ENCODE data around the gene RNF41.

Gene RNF41

DNA sequence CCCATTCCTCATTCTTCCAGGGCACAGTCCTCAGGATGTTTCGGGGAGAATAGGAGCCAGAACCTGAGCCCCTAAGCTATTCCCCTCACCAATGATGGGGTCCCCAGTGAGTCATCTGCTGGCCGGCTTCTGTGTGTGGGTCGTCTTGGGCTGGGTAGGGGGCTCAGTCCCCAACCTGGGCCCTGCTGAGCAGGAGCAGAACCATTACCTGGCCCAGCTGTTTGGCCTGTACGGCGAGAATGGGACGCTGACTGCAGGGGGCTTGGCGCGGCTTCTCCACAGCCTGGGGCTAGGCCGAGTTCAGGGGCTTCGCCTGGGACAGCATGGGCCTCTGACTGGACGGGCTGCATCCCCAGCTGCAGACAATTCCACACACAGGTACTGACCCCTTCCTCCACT, 9.5 kb upstream of the RNF41 start:
- Histone ChIP-seq H2BK120ac (ENCODE audit: low read depth, low read length) (no peak overlapping the region), H4K8ac (ENCODE audit: low read depth, low read length) (no peak overlapping the region), H3K27ac (replicated peaks; ENCODE audit: low read length) (no peak overlapping the region), H3K14ac (ENCODE audit: low read length) (no peak overlapping the region), H3K79me1 (ENCODE audit: low read depth, low read length) (no peaks in the 10 kb centered on the region), H3K9ac (ENCODE audit: low read depth, low read length, poor library complexity) (no peak overlapping the region), H3K18ac (ENCODE audit: low read length) (no peak overlapping the region), H2BK15ac (ENCODE audit: low read length) (peak overlapping the region; percentile 26), H3K4me2 (ENCODE audit: insufficient read depth, low read length, poor library complexity, severe bottlenecking) (no peak overlapping the region), H2BK5ac (ENCODE audit: low read length) (no peak overlapping the region), H3K36me3 (replicated peaks in 1 of 2; ENCODE audit: control insufficient read depth in 2 of 2, insufficient read depth in 2 of 2, low read length in 2 of 2) (peaks cover 8 to 18% of the 10 kb centered on the region in 2 donors), H3K27me3 (ENCODE audit: control insufficient read depth in 3 of 3, insufficient read depth in 3 of 3, low read depth in 1 of 3, low read length in 3 of 3) (no peaks in the 10 kb centered on the region), H4K91ac (ENCODE audit: low read depth, low read length, poor library complexity) (no peak overlapping the region), H3K4me1 (ENCODE audit: control insufficient read depth in 2 of 2, insufficient read depth in 1 of 2, low read depth in 1 of 2, low read length in 2 of 2) (no peaks in the 10 kb centered on the region), H2AFZ (ENCODE audit: low read length) (no peak overlapping the region), H2BK12ac (ENCODE audit: low read length) (no peak overlapping the region), H3K23ac (ENCODE audit: low read depth, low read length, poor library complexity) (no peak overlapping the region), H3K9me3 (replicated peaks in 1 of 2; ENCODE audit: control insufficient read depth in 2 of 2, insufficient read depth in 1 of 2, low read depth in 1 of 2, low read length in 2 of 2) (no peaks in the 10 kb centered on the region), H2AK5ac (ENCODE audit: low read depth, low read length) (peak overlapping the region; percentile 52), H3K4ac (ENCODE audit: low read length) (no peak overlapping the region), H3K4me3 (ENCODE audit: low read length in 2 of 2) (no peak overlapping the region)
- no peak for DNase-seq (ENCODE audit: low spot score)
- no CpG with 5 or more reads among the region's 11 CpGs for WGBS, 2 donors (ENCODE audit: extremely low coverage in 2 of 2, insufficient read length in 2 of 2, insufficient replicate concordance in 1 of 2)

DNA sequence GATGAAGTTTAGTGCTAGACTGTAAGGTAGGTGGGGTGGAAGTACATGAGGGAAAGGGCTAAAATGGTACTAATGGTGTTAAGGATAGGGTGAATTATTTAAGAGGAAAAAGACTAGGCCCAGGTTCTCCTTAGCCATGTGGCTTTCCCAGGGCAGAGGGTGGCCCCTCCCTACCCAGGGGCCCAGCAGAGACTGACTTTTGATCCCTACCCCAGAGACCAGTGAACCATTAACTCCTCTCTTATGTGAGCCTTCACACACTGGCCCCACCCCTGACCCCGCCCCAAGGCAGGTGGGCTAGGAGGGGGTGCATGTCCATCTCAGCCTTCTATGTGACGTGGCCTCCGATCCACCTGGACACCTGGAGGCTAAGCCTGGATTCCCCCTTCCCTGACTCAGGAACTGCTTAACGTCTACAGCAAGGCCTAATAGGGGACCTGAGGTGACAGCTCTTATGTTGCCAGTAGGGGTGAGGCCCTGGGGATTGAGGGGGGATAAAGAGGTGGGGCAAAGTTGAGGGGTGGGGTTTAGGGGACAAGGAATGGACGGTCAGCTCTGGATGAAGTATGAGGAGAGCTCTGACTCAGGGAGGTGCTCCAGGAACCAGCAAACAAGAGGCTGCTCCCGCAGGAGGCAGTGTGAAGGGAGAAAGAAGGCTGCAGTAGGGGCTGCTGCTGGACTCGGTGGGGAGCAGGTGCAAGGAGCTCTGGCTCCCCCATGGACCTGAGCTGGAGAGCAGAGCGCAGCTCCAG, 8.9 kb upstream of the RNF41 start:
- no CpG with 5 or more reads among the region's 8 CpGs for WGBS, 2 donors (ENCODE audit: extremely low coverage in 2 of 2, insufficient read length in 2 of 2, insufficient replicate concordance in 1 of 2)
- no peak overlapping the region for H3K27ac ChIP-seq (replicated peaks; ENCODE audit: low read length)
- H2BK120ac ChIP-seq (ENCODE audit: low read depth, low read length): no peak overlapping the region
- H3K79me1 ChIP-seq (ENCODE audit: low read depth, low read length): no peaks in the 10 kb centered on the region
- H3K36me3 ChIP-seq (replicated peaks in 1 of 2; ENCODE audit: control insufficient read depth in 2 of 2, insufficient read depth in 2 of 2, low read length in 2 of 2): peaks cover 6 to 20% of the 10 kb centered on the region in 2 donors
- no peak overlapping the region for H4K8ac ChIP-seq (ENCODE audit: low read depth, low read length)
- H3K18ac ChIP-seq (ENCODE audit: low read length): no peak overlapping the region
- no peaks in the 10 kb centered on the region for H3K27me3 ChIP-seq (ENCODE audit: control insufficient read depth in 3 of 3, insufficient read depth in 3 of 3, low read depth in 1 of 3, low read length in 3 of 3)
- no peaks in the 10 kb centered on the region for H3K9me3 ChIP-seq (replicated peaks in 1 of 2; ENCODE audit: control insufficient read depth in 2 of 2, insufficient read depth in 1 of 2, low read depth in 1 of 2, low read length in 2 of 2)
- DNase-seq (ENCODE audit: low spot score): no peak
- no peak overlapping the region for H3K9ac ChIP-seq (ENCODE audit: low read depth, low read length, poor library complexity)
- no peak overlapping the region for H3K14ac ChIP-seq (ENCODE audit: low read length)
- H2BK12ac ChIP-seq (ENCODE audit: low read length): no peak overlapping the region
- H2AK5ac ChIP-seq (ENCODE audit: low read depth, low read length): no peak overlapping the region
- H3K4me3 ChIP-seq (ENCODE audit: low read length in 2 of 2): no peak overlapping the region
- H3K4me2 ChIP-seq (ENCODE audit: insufficient read depth, low read length, poor library complexity, severe bottlenecking): no peak overlapping the region
- H3K4ac ChIP-seq (ENCODE audit: low read length): no peak overlapping the region
- no peak overlapping the region for H3K23ac ChIP-seq (ENCODE audit: low read depth, low read length, poor library complexity)
- H2BK5ac ChIP-seq (ENCODE audit: low read length): no peak overlapping the region
- no peak overlapping the region for H2BK15ac ChIP-seq (ENCODE audit: low read length)
- H2AFZ ChIP-seq (ENCODE audit: low read length): no peak overlapping the region
- no peak overlapping the region for H4K91ac ChIP-seq (ENCODE audit: low read depth, low read length, poor library complexity)
- no peaks in the 10 kb centered on the region for H3K4me1 ChIP-seq (ENCODE audit: control insufficient read depth in 2 of 2, insufficient read depth in 1 of 2, low read depth in 1 of 2, low read length in 2 of 2)

DNA sequence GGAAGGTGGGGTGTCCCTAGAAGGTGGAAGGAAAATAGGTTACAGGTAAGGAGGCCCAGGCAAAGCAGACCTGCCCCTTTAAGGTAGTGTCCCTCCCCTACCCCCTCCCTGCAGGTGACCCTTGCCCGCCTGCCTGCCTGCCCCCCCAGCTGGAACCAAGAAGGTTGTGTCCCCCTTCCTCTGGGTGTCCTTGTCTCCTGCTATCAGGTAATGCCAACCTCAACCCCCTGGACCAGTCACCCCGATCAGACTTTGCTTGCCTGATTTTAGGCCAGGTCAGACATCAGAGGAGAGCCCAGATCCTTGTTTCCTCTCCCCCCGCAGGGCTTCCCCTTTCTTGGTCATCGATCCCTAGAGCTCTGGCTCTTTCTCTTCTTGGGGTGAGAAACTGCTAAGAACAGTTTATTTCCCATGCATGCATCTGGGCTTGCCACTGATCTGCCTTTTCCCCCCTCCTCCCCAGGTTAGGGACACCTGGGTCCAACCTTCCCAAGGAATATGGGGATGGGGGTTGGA, 8.3 kb upstream of the RNF41 start, which contains the start of gene SLC39A5:
TSS of gene SLC39A5 (plus strand) at position 136 of the 516 bp plus-strand sequence. CDS start 1,224 bp downstream, outside the sequence.
- peaks cover 0 to 2% of the 10 kb centered on the region in 2 donors for H3K4me1 ChIP-seq (ENCODE audit: control insufficient read depth in 2 of 2, insufficient read depth in 1 of 2, low read depth in 1 of 2, low read length in 2 of 2)
- WGBS, 2 donors (ENCODE audit: extremely low coverage in 2 of 2, insufficient read length in 2 of 2, insufficient replicate concordance in 1 of 2): no CpG with 5 or more reads among the region's 4 CpGs
- H3K23ac ChIP-seq (ENCODE audit: low read depth, low read length, poor library complexity): no peak within 1 kb of the TSS
- H3K4me3 ChIP-seq (ENCODE audit: low read length in 2 of 2): no peak within 1 kb of the TSS
- no peak within 1 kb of the TSS for H4K91ac ChIP-seq (ENCODE audit: low read depth, low read length, poor library complexity)
- peak within 1 kb of the TSS; percentile 44 for H3K9ac ChIP-seq (ENCODE audit: low read depth, low read length, poor library complexity)
- H3K27me3 ChIP-seq (ENCODE audit: control insufficient read depth in 3 of 3, insufficient read depth in 3 of 3, low read depth in 1 of 3, low read length in 3 of 3): no peaks in the 10 kb centered on the region
- peaks cover 7 to 25% of the 10 kb centered on the region in 2 donors for H3K36me3 ChIP-seq (replicated peaks in 1 of 2; ENCODE audit: control insufficient read depth in 2 of 2, insufficient read depth in 2 of 2, low read length in 2 of 2)
- H2BK5ac ChIP-seq (ENCODE audit: low read length): no peak within 1 kb of the TSS
- no peaks in the 10 kb centered on the region for H3K9me3 ChIP-seq (replicated peaks in 1 of 2; ENCODE audit: control insufficient read depth in 2 of 2, insufficient read depth in 1 of 2, low read depth in 1 of 2, low read length in 2 of 2)
- no peak within 1 kb of the TSS for H2BK12ac ChIP-seq (ENCODE audit: low read length)
- DNase-seq (ENCODE audit: low spot score): no peak
- no peaks in the 10 kb centered on the region for H3K79me1 ChIP-seq (ENCODE audit: low read depth, low read length)
- H3K14ac ChIP-seq (ENCODE audit: low read length): no peak within 1 kb of the TSS
- H3K4ac ChIP-seq (ENCODE audit: low read length): no peak within 1 kb of the TSS
- H2AFZ ChIP-seq (ENCODE audit: low read length): no peak within 1 kb of the TSS
- H3K4me2 ChIP-seq (ENCODE audit: insufficient read depth, low read length, poor library complexity, severe bottlenecking): no peak within 1 kb of the TSS
- H3K18ac ChIP-seq (ENCODE audit: low read length): no peak within 1 kb of the TSS
- no peak within 1 kb of the TSS for H4K8ac ChIP-seq (ENCODE audit: low read depth, low read length)
- H3K27ac ChIP-seq (replicated peaks; ENCODE audit: low read length): no peak within 1 kb of the TSS
- no peak within 1 kb of the TSS for H2BK15ac ChIP-seq (ENCODE audit: low read length)
- H2AK5ac ChIP-seq (ENCODE audit: low read depth, low read length): no peak within 1 kb of the TSS
- no peak within 1 kb of the TSS for H2BK120ac ChIP-seq (ENCODE audit: low read depth, low read length)

DNA sequence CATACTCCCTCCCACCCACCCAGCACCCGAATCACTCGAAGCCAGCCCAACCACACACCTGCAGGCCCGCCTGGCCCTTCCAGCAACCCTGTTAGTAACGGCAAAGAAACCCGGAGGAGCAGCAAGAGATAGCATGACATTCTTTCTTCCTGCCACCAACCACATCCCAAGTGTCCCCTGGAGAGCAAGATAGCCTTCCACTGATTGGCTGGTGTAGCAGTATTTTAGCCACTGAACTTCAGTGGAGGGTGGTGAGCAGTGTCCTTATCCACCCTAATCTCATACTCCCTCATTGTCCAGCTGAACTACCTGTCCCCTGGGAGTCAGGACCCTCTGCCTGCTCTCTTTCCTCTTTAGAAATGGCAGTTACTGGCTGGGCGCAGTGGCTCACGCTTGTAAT, 7.4 kb upstream of the RNF41 start:
- H3K79me1 ChIP-seq (ENCODE audit: low read depth, low read length): no peaks in the 10 kb centered on the region
- no peaks in the 10 kb centered on the region for H3K9me3 ChIP-seq (replicated peaks in 1 of 2; ENCODE audit: control insufficient read depth in 2 of 2, insufficient read depth in 1 of 2, low read depth in 1 of 2, low read length in 2 of 2)
- no peak for DNase-seq (ENCODE audit: low spot score)
- H3K36me3 ChIP-seq (replicated peaks in 1 of 2; ENCODE audit: control insufficient read depth in 2 of 2, insufficient read depth in 2 of 2, low read length in 2 of 2): peaks cover 7 to 25% of the 10 kb centered on the region in 2 donors
- H3K18ac ChIP-seq (ENCODE audit: low read length): no peak overlapping the region
- H3K27ac ChIP-seq (replicated peaks; ENCODE audit: low read length): no peak overlapping the region
- no peak overlapping the region for H2AK5ac ChIP-seq (ENCODE audit: low read depth, low read length)
- WGBS, 2 donors (ENCODE audit: extremely low coverage in 2 of 2, insufficient read length in 2 of 2, insufficient replicate concordance in 1 of 2): no CpG with 5 or more reads among the region's 7 CpGs
- H3K9ac ChIP-seq (ENCODE audit: low read depth, low read length, poor library complexity): peak overlapping the region; percentile 44
- H2BK15ac ChIP-seq (ENCODE audit: low read length): no peak overlapping the region
- H2BK12ac ChIP-seq (ENCODE audit: low read length): no peak overlapping the region
- no peak overlapping the region for H2BK5ac ChIP-seq (ENCODE audit: low read length)
- H4K91ac ChIP-seq (ENCODE audit: low read depth, low read length, poor library complexity): no peak overlapping the region
- H3K4ac ChIP-seq (ENCODE audit: low read length): no peak overlapping the region
- H3K27me3 ChIP-seq (ENCODE audit: control insufficient read depth in 3 of 3, insufficient read depth in 3 of 3, low read depth in 1 of 3, low read length in 3 of 3): no peaks in the 10 kb centered on the region
- H3K14ac ChIP-seq (ENCODE audit: low read length): no peak overlapping the region
- no peak overlapping the region for H4K8ac ChIP-seq (ENCODE audit: low read depth, low read length)
- H2BK120ac ChIP-seq (ENCODE audit: low read depth, low read length): no peak overlapping the region
- no peak overlapping the region for H3K23ac ChIP-seq (ENCODE audit: low read depth, low read length, poor library complexity)
- H3K4me1 ChIP-seq (ENCODE audit: control insufficient read depth in 2 of 2, insufficient read depth in 1 of 2, low read depth in 1 of 2, low read length in 2 of 2): peaks cover 0 to 6% of the 10 kb centered on the region in 2 donors
- no peak overlapping the region for H2AFZ ChIP-seq (ENCODE audit: low read length)
- H3K4me3 ChIP-seq (ENCODE audit: low read length in 2 of 2): no peak overlapping the region
- H3K4me2 ChIP-seq (ENCODE audit: insufficient read depth, low read length, poor library complexity, severe bottlenecking): no peak overlapping the region

Measured in neuronal stem cell (in vitro differentiated cells).